Natural killer cell (primary cell): ENCODE measurements around the gene RBP4. TPM values are rescaled to one million over a fixed set of nuclear protein-coding genes. Genes with fewer than 3 reads are reported as not detected.

Source experiments
- ATAC-seq, 3 donors: fragments of 150-1000 bp in 2 of 3; fragments of 200-7000 bp in 1 of 3; cut with Tn5 transposase; 1 replicate in 1 of 3; 2 replicates in 2 of 3; pipeline ENCODE4 v1.10.0; 2021; ENCODE audit warnings: mild to moderate bottlenecking in 2 of 3, moderate library complexity in 2 of 3
- DNase-seq, 2 donors: peaks; one replicate each; pipeline versions ENCODE4 v3.0.0 to v3.0.0-alpha.2; 2013 to 2021; ENCODE audit warnings: mixed read lengths in 1 of 2
- H3K27ac ChIP-seq: one replicate; pipeline ENCODE4 v1.5.1; 2013; ENCODE audit warnings: mild to moderate bottlenecking, low read length
- H3K27me3 ChIP-seq: one replicate; pipeline ENCODE4 v1.6.1; 2013; ENCODE audit warnings: low read length; ENCODE audit not compliant: control insufficient read depth, insufficient read depth
- H3K36me3 ChIP-seq: one replicate; pipeline ENCODE4 v1.6.1; 2013; ENCODE audit warnings: low read length; ENCODE audit not compliant: control insufficient read depth, insufficient read depth
- H3K4me1 ChIP-seq: one replicate; pipeline ENCODE4 v1.6.1; 2013; ENCODE audit warnings: low read length; ENCODE audit not compliant: control insufficient read depth, insufficient read depth
- H3K4me3 ChIP-seq: one replicate; pipeline ENCODE4 v1.5.1; 2013; ENCODE audit warnings: low read length
- H3K9me3 ChIP-seq: one replicate; pipeline ENCODE4 v1.6.1; 2013; ENCODE audit warnings: low read length; ENCODE audit not compliant: control insufficient read depth, insufficient read depth
- H3K27ac Mint-ChIP-seq, 2 donors: one replicate each; pipeline ENCODE4 v1.8.0; 2022; ENCODE audit warnings: mild to moderate bottlenecking in 2 of 2, mixed read lengths in 2 of 2, moderate library complexity in 1 of 2
- H3K27me3 Mint-ChIP-seq, 2 donors: one replicate each; pipeline ENCODE4 v1.8.0; 2022; ENCODE audit warnings: low read depth in 2 of 2, mixed read lengths in 2 of 2
- H3K36me3 Mint-ChIP-seq: one replicate; pipeline ENCODE4 v1.8.0; 2022; ENCODE audit warnings: mixed read lengths
- H3K4me1 Mint-ChIP-seq, 2 donors: one replicate each; pipeline ENCODE4 v1.8.0; 2022; ENCODE audit warnings: mixed read lengths in 2 of 2
- H3K4me3 Mint-ChIP-seq: one replicate; pipeline ENCODE4 v1.8.0; 2022; ENCODE audit warnings: mild to moderate bottlenecking, moderate library complexity, mixed read lengths
- H3K9me3 Mint-ChIP-seq, 2 donors: one replicate each; pipeline ENCODE4 v1.8.0; 2022; ENCODE audit warnings: mixed read lengths in 2 of 2
- CTCF ChIP-seq: fragments of 200-600 bp; IDR thresholded peaks from one replicate; pipeline ENCODE4 v1.8.0; 2022; ENCODE audit warnings: antibody characterized with exemption
- WGBS: methylation state at CpG from one replicate; pipeline ENCODE4 v1.1.7; 2013; ENCODE audit warnings: missing lambda C conversion rate; ENCODE audit not compliant: insufficient coverage; 5-methylcytosine and 5-hydroxymethylcytosine counted together
- intact Hi-C: fragments of 100-400 bp; cut with micrococcal nuclease; formaldehyde crosslinking; loops from one replicate; pipeline ENCODE4 v1.14.2; 2022
- total RNA-seq, 4 donors: library from RNA; stranded (reverse); fragments of 120-200 nt in 1 of 4; gene quantifications; one replicate each; pipeline versions ENCODE4 v1.2.3 to v1.2.4, GENCODE V29; 2013 to 2022

Gene RBP4
- total RNA-seq, 3 donors from 2014 or later (not counting 1 experiment from before 2014, with no cell fraction given), result not detected

- TF ChIP-seq CTCF, result no peak
- Mint-ChIP-seq H3K4me3 (no peak overlapping the region), H3K27ac (no peak overlapping the region), H3K4me1 (no peaks in the 10 kb centered on the region), H3K36me3 (no peaks in the 10 kb centered on the region), H3K9me3 (no peaks in the 10 kb centered on the region), H3K27me3 (peaks cover 0 to 7% of the 10 kb centered on the region in 2 donors)
- WGBS, result 68% methylated on average over 5 of the region's 5 CpGs
- intact Hi-C loops, result no loop called here
- DNase-seq (no peak), ATAC-seq (no peak)
- Histone ChIP-seq H3K4me1 (no peaks in the 10 kb centered on the region), H3K9me3 (no peaks in the 10 kb centered on the region), H3K4me3 (no peak overlapping the region), H3K27ac (no peak overlapping the region), H3K36me3 (no peaks in the 10 kb centered on the region), H3K27me3 (peaks cover 2% of the 10 kb centered on the region)
These were observed 5.5 kb downstream of the RBP4 start for GRCh38 chr10:93595378-93596161.

GRCh38 chr10:93594518-93594917 lies 6.5 kb downstream of the RBP4 start:
- Histone ChIP-seq H3K36me3 (no peaks in the 10 kb centered on the region), H3K27ac (no peak overlapping the region), H3K27me3 (no peaks in the 10 kb centered on the region), H3K9me3 (no peaks in the 10 kb centered on the region), H3K4me3 (no peak overlapping the region), H3K4me1 (no peaks in the 10 kb centered on the region)
- Mint-ChIP-seq H3K27me3 (peaks cover 0 to 2% of the 10 kb centered on the region in 2 donors), H3K4me3 (no peak overlapping the region), H3K36me3 (no peaks in the 10 kb centered on the region), H3K9me3 (no peaks in the 10 kb centered on the region), H3K27ac (no peak overlapping the region), H3K4me1 (no peaks in the 10 kb centered on the region)
- DNase-seq (no peak), ATAC-seq (no peak)
- no peak for TF ChIP-seq CTCF
- intact Hi-C loops, result no loop called here
- 81% methylated on average over 7 of the region's 7 CpGs for whole genome bisulfite sequencing

GRCh38 chr10:93593749-93594148 lies 7.3 kb downstream of the RBP4 start:
- Mint-ChIP-seq H3K36me3 (no peaks in the 10 kb centered on the region), H3K27me3 (peaks cover 2 to 3% of the 10 kb centered on the region in 2 donors), H3K4me3 (no peak overlapping the region), H3K9me3 (no peaks in the 10 kb centered on the region), H3K27ac (no peak overlapping the region), H3K4me1 (no peaks in the 10 kb centered on the region)
- Histone ChIP-seq H3K9me3 (no peaks in the 10 kb centered on the region), H3K4me1 (no peaks in the 10 kb centered on the region), H3K4me3 (no peak overlapping the region), H3K36me3 (no peaks in the 10 kb centered on the region), H3K27ac (no peak overlapping the region), H3K27me3 (no peaks in the 10 kb centered on the region)
- no peak for DNase-seq
- WGBS, result 91% methylated on average over 18 of the region's 18 CpGs
- intact Hi-C loops, result no loop called here
- no peak for TF ChIP-seq CTCF
- no peak for ATAC-seq

DNA sequence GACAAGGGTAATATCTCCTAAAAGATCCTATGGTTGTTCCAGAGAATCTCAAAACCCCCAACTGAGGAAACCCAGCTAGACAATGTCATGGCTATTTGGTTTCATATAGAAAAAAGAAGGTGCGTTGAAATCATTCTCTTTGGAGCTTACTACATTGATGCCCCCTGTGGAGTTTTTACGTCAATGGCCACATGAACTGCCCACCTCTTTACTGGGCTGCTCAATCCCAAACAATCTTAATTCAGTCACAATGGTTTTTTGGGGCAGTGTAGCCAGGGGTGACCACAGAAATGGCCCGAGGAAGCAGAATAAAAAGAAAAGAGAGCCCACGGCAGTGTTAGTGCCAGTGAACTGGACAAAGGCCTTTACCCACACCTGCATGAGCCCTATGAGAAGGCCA lies 7.8 kb downstream of the RBP4 start:
- Histone ChIP-seq H3K4me3 (no peak overlapping the region), H3K27me3 (no peaks in the 10 kb centered on the region), H3K9me3 (no peaks in the 10 kb centered on the region), H3K36me3 (no peaks in the 10 kb centered on the region), H3K27ac (no peak overlapping the region), H3K4me1 (no peaks in the 10 kb centered on the region)
- ATAC-seq (no peak), DNase-seq (no peak)
- no peaks in the 10 kb centered on the region for H3K4me1 Mint-ChIP-seq
- intact Hi-C loops, result no loop called here
- no peak overlapping the region for H3K4me3 Mint-ChIP-seq
- TF ChIP-seq CTCF, result no peak
- H3K27me3 Mint-ChIP-seq, result peaks cover 4 to 7% of the 10 kb centered on the region in 2 donors
- H3K9me3 Mint-ChIP-seq, result no peaks in the 10 kb centered on the region
- H3K36me3 Mint-ChIP-seq, result no peaks in the 10 kb centered on the region
- H3K27ac Mint-ChIP-seq, result no peak overlapping the region
- WGBS, result 91% methylated on average over 4 of the region's 4 CpGs
